SK-N-SH treated with all-trans-retinoic acid at 6 μM for 48 hours (cell line): ENCODE data around the gene GAS2.

Experiments
- ESRRG ChIP-seq: fragments of 250-450 bp; sonication (Bioruptor Pico); IDR thresholded peaks from 2 replicates; pipeline ENCODE4 v1.6.1; 2021; ENCODE audit warnings: mild to moderate bottlenecking
- ISL1 ChIP-seq: fragments of 250-450 bp; sonication (Bioruptor Pico); IDR thresholded peaks from 2 replicates; pipeline ENCODE4 v2.1.2; 2022; ENCODE audit warnings: mild to moderate bottlenecking, moderate library complexity
- PPARA ChIP-seq: fragments of 250-450 bp; sonication (Bioruptor Pico); IDR thresholded peaks from 2 replicates; pipeline ENCODE4 v1.5.0; 2020; ENCODE audit warnings: mild to moderate bottlenecking, borderline replicate concordance
- RARB ChIP-seq: fragments of 250-450 bp; sonication (Bioruptor Pico); IDR thresholded peaks from 2 replicates; pipeline ENCODE4 v1.8.0; 2021; ENCODE audit warnings: mild to moderate bottlenecking, moderate library complexity
- TCF4 ChIP-seq: fragments of 250-450 bp; sonication (Bioruptor Pico); IDR thresholded peaks from 2 replicates; pipeline ENCODE4 v1.8.0; 2021; ENCODE audit warnings: mild to moderate bottlenecking, moderate library complexity, borderline replicate concordance
- TF ChIP-seq, protein P1 (sequence below): fragments of 250-450 bp; sonication (Bioruptor Pico); IDR thresholded peaks from 2 replicates; pipeline ENCODE4 v1.5.0; 2020; ENCODE audit warnings: mild to moderate bottlenecking, moderate library complexity

GRCh38 chr11:22860241-22860640 lies 193.8 kb downstream of the GAS2 start, which contains the start of gene CCDC179:
- TF ChIP-seq RARB (no peak), ISL1 (no peak), PPARA (CRISPR knock-in tag) (no peak), ESRRG (CRISPR knock-in tag) (no peak), TCF4 (CRISPR knock-in tag) (no peak)
- TF ChIP-seq, protein P1, sequence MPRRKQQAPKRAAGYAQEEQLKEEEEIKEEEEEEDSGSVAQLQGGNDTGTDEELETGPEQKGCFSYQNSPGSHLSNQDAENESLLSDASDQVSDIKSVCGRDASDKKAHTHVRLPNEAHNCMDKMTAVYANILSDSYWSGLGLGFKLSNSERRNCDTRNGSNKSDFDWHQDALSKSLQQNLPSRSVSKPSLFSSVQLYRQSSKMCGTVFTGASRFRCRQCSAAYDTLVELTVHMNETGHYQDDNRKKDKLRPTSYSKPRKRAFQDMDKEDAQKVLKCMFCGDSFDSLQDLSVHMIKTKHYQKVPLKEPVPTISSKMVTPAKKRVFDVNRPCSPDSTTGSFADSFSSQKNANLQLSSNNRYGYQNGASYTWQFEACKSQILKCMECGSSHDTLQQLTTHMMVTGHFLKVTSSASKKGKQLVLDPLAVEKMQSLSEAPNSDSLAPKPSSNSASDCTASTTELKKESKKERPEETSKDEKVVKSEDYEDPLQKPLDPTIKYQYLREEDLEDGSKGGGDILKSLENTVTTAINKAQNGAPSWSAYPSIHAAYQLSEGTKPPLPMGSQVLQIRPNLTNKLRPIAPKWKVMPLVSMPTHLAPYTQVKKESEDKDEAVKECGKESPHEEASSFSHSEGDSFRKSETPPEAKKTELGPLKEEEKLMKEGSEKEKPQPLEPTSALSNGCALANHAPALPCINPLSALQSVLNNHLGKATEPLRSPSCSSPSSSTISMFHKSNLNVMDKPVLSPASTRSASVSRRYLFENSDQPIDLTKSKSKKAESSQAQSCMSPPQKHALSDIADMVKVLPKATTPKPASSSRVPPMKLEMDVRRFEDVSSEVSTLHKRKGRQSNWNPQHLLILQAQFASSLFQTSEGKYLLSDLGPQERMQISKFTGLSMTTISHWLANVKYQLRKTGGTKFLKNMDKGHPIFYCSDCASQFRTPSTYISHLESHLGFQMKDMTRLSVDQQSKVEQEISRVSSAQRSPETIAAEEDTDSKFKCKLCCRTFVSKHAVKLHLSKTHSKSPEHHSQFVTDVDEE (CRISPR knock-in tag) = no peak
